Tibial artery (tissue), 4 donors: ENCODE data around the gene NFATC1.

ENCODE experiments used
- DNase-seq, 2 donors: peaks; one replicate each; pipeline ENCODE4 v3.0.0-alpha.2; 2019
- H3K27ac ChIP-seq, 2 donors: fragments of 200-600 bp; sonication (generic) in 1 of 2; 1 replicate in 1 of 2; 2 replicates in 1 of 2; pipeline ENCODE4 v1.5.1; 2018 to 2019; ENCODE audit warnings: mild to moderate bottlenecking in 1 of 2
- H3K27me3 ChIP-seq, 2 donors: fragments of 200-600 bp; sonication (generic) in 1 of 2; one replicate each; pipeline versions ENCODE4 v1.5.1 to v1.6.0; 2016 to 2019
- H3K36me3 ChIP-seq, 3 donors: fragments of 200-600 bp; sonication (generic) in 2 of 3; one replicate each; pipeline ENCODE4 v1.5.1; 2016 to 2019; ENCODE audit warnings: mild to moderate bottlenecking in 2 of 3
- H3K4me1 ChIP-seq, 4 donors: fragments of 200-600 bp; sonication (generic) in 2 of 4; 1 replicate in 3 of 4; 2 replicates in 1 of 4; pipeline ENCODE4 v1.5.1; 2016 to 2019
- H3K4me3 ChIP-seq, 2 donors: fragments of 200-600 bp; sonication (generic) in 1 of 2; 1 replicate in 1 of 2; 2 replicates in 1 of 2; pipeline ENCODE4 v1.5.1; 2018 to 2019; ENCODE audit warnings: mild to moderate bottlenecking in 2 of 2
- H3K9me3 ChIP-seq, 3 donors: fragments of 200-600 bp; sonication (generic) in 1 of 3; one replicate each; pipeline ENCODE4 v1.5.1; 2016 to 2019
- CTCF ChIP-seq, 2 experiments: fragments of 200-600 bp in 1 of 2; fragments of 450-650 bp in 1 of 2; IDR thresholded peaks; one replicate each; pipeline ENCODE4 v1.5.1; 2017 to 2019; ENCODE audit warnings: antibody characterized with exemption in 2 of 2, mild to moderate bottlenecking in 1 of 2, moderate library complexity in 1 of 2
- intact Hi-C: fragments of 100-400 bp; cut with DNase I; formaldehyde crosslinking; loops from one replicate; pipeline ENCODE4 v1.15.0; 2023; ENCODE audit warnings: low total_unique reads

Gene NFATC1

GRCh38 chr18:79379931-79380815 is 15.6 kb upstream of the NFATC1 start:
- DNase-seq, result peak in 1 of 2 donors; percentile 21
- H3K4me1 ChIP-seq, result peaks cover 0 to 15% (median 3%) of the 10 kb centered on the region in 4 donors
- no peak overlapping the region for H3K27ac ChIP-seq
- peaks cover 6 to 23% (median 9%) of the 10 kb centered on the region in 3 donors for H3K36me3 ChIP-seq
- intact Hi-C loops, result loop anchor here (2.0 to 10.0 kb wide), 2 partner anchors 263 to 305 kb away; no protein-coding TSS in a partner anchor
- no peak overlapping the region for H3K4me3 ChIP-seq
- H3K27me3 ChIP-seq, result no peaks in the 10 kb centered on the region
- TF ChIP-seq CTCF (IDR thresholded peaks at IDR 0.05), result no peak
- H3K9me3 ChIP-seq, result no peaks in the 10 kb centered on the region

DNA sequence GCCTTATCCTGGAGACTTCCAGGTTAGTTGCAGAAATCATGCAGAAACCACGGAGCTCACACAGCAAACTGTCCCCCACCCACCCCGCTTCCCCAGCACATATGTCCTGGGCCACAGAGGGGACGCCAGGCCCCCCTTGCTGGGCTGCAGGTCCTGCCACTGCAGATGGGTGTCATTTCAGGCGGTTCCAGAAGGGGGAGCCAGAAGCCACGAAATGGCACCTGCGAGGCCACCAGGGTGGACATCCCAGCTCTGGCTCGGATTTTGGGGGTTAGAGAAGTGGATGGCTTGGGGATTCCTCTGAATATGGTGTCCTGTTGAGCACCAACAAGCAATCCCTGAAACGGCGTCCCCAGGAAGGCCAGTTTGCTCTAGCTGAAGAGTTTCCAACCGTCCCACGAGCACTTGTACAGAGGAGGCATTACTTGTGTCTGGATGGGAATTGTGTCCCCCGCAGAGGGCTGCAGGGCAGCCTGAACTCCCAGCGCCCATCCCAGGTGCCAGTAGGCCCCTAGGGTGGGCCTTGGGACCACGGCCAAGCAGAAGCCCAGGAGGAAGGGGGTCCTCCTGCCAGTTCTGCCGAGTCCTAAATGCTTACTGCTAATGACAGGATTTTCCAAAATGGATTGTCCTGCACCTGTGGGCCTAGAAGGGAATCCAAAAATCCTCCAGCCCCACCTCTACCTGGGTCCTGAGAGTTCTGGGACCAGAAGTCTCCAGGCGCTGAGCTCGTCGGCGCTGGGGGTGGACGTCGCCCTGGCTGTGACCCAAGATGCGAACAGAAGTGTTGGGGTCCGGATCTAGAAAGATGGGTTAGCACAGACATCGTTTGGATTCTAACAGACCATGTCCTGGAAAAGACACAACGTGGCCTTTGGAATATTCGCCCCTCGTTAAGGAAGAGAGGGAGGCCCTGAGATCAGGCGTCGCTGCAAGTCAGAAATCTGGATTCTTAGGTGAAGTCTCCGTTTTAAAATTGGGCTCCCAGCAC is 14.6 kb upstream of the NFATC1 start:
- peaks cover 0 to 15% (median 3%) of the 10 kb centered on the region in 4 donors for H3K4me1 ChIP-seq
- DNase-seq, result peak; percentile 67 to 82
- no peak overlapping the region for H3K27ac ChIP-seq
- H3K36me3 ChIP-seq, result peaks cover 6 to 23% (median 9%) of the 10 kb centered on the region in 3 donors
- no peak overlapping the region for H3K4me3 ChIP-seq
- intact Hi-C loops, result loop anchor here (1.0 to 2.0 kb wide), 2 partner anchors 146 to 262 kb away; no protein-coding TSS in a partner anchor
- H3K27me3 ChIP-seq, result peaks cover 0 to 1% of the 10 kb centered on the region in 2 donors
- no peaks in the 10 kb centered on the region for H3K9me3 ChIP-seq
- TF ChIP-seq CTCF (IDR thresholded peaks at IDR 0.05), result peak; percentile 84 to 90

GRCh38 chr18:79381811-79382311 is 13.9 kb upstream of the NFATC1 start:
- intact Hi-C loops, result loop anchor here (1.0 to 2.0 kb wide), 2 partner anchors 145 to 261 kb away; no protein-coding TSS in a partner anchor
- no peak for DNase-seq

DNA sequence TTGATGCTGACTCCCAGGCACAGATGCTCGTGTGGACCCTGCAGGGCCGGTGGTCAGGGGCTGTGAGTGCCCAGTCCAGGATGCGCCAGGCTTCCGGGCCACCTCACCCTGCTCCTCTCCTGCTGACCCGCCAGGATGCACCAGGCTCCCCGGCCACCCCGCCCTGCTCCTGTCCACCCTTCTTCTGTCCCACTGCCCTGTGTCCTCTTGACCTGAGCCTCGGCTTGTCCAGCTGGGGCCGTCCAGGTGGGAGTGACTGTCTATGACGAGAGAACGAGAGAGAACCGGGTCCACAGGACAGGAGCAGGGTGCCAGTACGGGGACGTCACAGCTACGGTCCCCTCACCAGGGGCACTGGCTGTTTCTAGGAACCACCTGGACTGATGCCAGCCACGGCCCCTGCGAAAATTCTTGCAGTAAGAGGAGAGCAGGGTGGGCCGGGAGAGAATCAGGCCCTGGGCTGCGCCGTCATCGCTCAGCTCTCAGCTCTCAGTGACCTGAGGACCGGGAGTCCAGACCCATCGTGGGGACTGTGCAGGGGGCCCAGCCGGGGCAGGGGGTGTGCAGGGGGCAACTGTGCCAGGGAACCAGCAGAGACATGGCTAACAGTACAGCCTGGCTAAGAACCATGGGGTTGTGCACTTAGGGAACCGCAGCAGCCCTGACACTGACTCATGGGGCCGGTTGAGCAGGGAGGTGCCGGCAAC is 12.9 kb upstream of the NFATC1 start:
- intact Hi-C loops, result no loop called here
- H3K9me3 ChIP-seq, result no peaks in the 10 kb centered on the region
- no peak overlapping the region for H3K4me3 ChIP-seq
- H3K36me3 ChIP-seq, result peaks cover 0 to 10% (median 3%) of the 10 kb centered on the region in 3 donors
- H3K4me1 ChIP-seq, result peaks cover 0 to 15% (median 3%) of the 10 kb centered on the region in 4 donors
- no peak for TF ChIP-seq CTCF (IDR thresholded peaks at IDR 0.05)
- no peak for DNase-seq
- no peak overlapping the region for H3K27ac ChIP-seq
- H3K27me3 ChIP-seq, result peaks cover 0 to 15% of the 10 kb centered on the region in 2 donors

More at GRCh38 chr18:79381811-79382311, 13.9 kb upstream of the NFATC1 start:
- no peak for TF ChIP-seq CTCF (IDR thresholded peaks at IDR 0.05)
- Histone ChIP-seq H3K27me3 (peaks cover 0 to 8% of the 10 kb centered on the region in 2 donors), H3K36me3 (peaks cover 6 to 20% (median 9%) of the 10 kb centered on the region in 3 donors), H3K4me1 (peaks cover 0 to 15% (median 3%) of the 10 kb centered on the region in 4 donors), H3K9me3 (no peaks in the 10 kb centered on the region), H3K4me3 (no peak overlapping the region), H3K27ac (no peak overlapping the region)
